ENCODE results near the gene ZDHHC20.
A peak's percentile ranks its signal among the peaks of the same experiment; 100 is the strongest.

ZDHHC20 gene

DNA sequence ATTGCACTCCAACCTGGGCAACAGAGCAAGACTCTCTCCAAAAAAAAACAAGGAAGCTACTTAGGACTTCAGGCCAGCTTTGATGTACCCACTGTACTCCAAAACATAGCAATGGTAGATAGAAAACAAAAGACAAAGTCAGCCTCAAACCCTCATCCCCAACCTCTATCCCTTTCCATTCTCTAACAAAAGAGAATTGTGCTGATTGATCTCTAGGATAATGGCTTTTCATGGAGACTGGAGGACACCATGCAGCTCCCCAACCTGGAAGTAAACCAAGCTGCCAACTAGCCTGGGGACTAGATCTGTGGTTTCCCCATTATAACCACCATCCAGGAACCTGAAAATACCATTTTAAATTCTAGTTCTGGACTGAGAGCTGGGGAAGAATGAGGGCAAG, 4.3 kb upstream of the ZDHHC20 start:
- no peak for DNase-seq (ENCODE audit: low read depth)
- TF ChIP-seq, protein P1, sequence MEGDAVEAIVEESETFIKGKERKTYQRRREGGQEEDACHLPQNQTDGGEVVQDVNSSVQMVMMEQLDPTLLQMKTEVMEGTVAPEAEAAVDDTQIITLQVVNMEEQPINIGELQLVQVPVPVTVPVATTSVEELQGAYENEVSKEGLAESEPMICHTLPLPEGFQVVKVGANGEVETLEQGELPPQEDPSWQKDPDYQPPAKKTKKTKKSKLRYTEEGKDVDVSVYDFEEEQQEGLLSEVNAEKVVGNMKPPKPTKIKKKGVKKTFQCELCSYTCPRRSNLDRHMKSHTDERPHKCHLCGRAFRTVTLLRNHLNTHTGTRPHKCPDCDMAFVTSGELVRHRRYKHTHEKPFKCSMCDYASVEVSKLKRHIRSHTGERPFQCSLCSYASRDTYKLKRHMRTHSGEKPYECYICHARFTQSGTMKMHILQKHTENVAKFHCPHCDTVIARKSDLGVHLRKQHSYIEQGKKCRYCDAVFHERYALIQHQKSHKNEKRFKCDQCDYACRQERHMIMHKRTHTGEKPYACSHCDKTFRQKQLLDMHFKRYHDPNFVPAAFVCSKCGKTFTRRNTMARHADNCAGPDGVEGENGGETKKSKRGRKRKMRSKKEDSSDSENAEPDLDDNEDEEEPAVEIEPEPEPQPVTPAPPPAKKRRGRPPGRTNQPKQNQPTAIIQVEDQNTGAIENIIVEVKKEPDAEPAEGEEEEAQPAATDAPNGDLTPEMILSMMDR (conservative IDR thresholded peaks at IDR 0.05; ENCODE audit: low read depth, low read length), result no peak
- H3K4me3 ChIP-seq (ENCODE audit: low read depth, low read length), result no peak overlapping the region

- no peak for DNase-seq (ENCODE audit: low read depth)
- TF ChIP-seq, protein P1 (conservative IDR thresholded peaks at IDR 0.05; ENCODE audit: low read depth, low read length), result no peak
- no peak overlapping the region for H3K4me3 ChIP-seq (ENCODE audit: low read depth, low read length)
These were observed 2.0 kb upstream of the ZDHHC20 start for GRCh38 chr13:21461131-21461530.

DNA sequence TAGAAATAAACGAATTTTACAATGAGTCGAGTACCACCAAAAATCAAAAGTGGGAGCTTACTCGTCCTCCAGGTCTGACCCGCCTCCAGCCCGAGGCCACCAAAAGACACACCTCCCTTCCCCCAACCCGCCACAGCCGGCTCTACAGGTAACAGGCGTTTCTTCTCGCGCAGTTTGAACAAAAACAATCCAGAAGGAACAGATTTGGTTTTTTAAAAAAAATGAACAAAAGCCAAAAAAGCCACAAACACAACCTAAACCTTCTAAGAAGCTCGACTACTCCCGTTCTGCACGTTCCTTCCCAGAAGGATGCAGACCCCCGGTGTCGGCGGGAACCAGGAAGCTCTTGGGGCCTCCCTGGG, 671 bp downstream of the ZDHHC20 start:
- peak overlapping the region; percentile 94 for H3K4me3 ChIP-seq (ENCODE audit: low read depth, low read length)
- peak; percentile 13 for DNase-seq (ENCODE audit: low read depth)
- TF ChIP-seq, protein P1 (conservative IDR thresholded peaks at IDR 0.05; ENCODE audit: low read depth, low read length), result no peak

DNA sequence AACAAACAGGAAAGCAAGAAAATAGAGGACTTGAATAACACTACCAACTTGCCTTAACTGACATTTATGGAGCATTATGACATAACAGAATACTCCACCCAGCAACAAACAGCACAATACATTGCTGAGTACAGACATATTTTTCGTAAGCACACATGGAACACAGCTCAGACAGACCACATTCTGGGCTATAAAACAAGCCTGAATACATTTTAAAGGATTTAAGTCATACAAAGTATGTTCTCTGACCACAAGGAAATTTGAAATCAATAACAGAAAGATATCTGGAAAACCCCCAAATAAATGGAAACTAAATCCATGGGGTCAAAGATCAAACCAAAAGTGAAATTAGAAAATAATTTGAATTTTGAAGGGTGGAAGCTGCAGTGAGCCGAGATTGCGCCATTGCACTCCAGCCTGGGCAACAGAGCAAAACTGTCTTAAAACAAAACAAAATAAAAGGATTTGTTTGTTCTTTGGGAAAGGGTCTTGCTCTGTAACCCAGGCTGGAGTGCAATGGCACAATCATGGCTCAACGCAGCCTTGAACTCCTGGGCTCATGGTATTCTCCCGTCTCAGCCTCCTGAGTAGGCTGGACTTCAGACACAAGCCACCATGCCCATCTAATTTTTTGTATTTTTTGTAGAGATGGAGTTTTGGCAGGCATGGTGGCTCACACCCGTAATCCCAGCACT, 5.6 kb downstream of the ZDHHC20 start:
- no peak overlapping the region for H3K4me3 ChIP-seq (ENCODE audit: low read depth, low read length)
- DNase-seq (ENCODE audit: low read depth), result peak; percentile 58
- TF ChIP-seq, protein P1 (conservative IDR thresholded peaks at IDR 0.05; ENCODE audit: low read depth, low read length), result no peak

GRCh38 chr13:21450936-21451335, 8.2 kb downstream of the ZDHHC20 start:
- no peak overlapping the region for H3K4me3 ChIP-seq (ENCODE audit: low read depth, low read length)
- no peak for DNase-seq (ENCODE audit: low read depth)
- TF ChIP-seq, protein P1 (conservative IDR thresholded peaks at IDR 0.05; ENCODE audit: low read depth, low read length), result no peak

DNA sequence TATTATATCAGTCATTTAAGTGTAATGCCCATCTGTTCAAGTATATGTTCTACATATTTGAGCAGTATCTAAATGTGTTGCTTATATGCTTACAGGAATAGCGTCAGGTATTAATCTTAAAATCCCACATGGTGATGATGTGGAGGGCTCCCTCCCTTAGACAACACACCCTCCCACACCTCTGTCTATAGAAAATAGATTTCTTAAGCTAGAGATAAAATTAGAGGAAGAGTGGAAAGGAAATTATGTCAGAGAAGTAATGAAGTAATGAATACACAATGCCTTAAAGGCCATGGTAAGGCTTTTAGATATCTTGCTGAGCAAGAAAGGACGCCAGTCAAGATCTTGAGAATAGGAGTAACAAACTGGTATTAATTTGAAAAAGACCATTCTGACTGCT, 12.4 kb downstream of the ZDHHC20 start:
- TF ChIP-seq, protein P1 (conservative IDR thresholded peaks at IDR 0.05; ENCODE audit: low read depth, low read length), result no peak
- H3K4me3 ChIP-seq (ENCODE audit: low read depth, low read length), result no peak overlapping the region
- no peak for DNase-seq (ENCODE audit: low read depth)

- no peak for DNase-seq (ENCODE audit: low read depth)
- TF ChIP-seq, protein P1 (conservative IDR thresholded peaks at IDR 0.05; ENCODE audit: low read depth, low read length), result no peak
- no peak overlapping the region for H3K4me3 ChIP-seq (ENCODE audit: low read depth, low read length)
These were observed 13.3 kb downstream of the ZDHHC20 start for GRCh38 chr13:21445759-21446158.
